Tibial artery (tissue), 4 donors: ENCODE measurements around the gene PMEPA1.

Experiments used
- DNase-seq, 2 donors: peaks; one replicate each; pipeline ENCODE4 v3.0.0-alpha.2; 2019
- H3K27ac ChIP-seq, 2 donors: fragments of 200-600 bp; sonication (generic) in 1 of 2; 1 replicate in 1 of 2; 2 replicates in 1 of 2; pipeline ENCODE4 v1.5.1; 2018 to 2019; ENCODE audit warnings: mild to moderate bottlenecking in 1 of 2
- H3K27me3 ChIP-seq, 2 donors: fragments of 200-600 bp; sonication (generic) in 1 of 2; one replicate each; pipeline versions ENCODE4 v1.5.1 to v1.6.0; 2016 to 2019
- H3K36me3 ChIP-seq, 3 donors: fragments of 200-600 bp; sonication (generic) in 2 of 3; one replicate each; pipeline ENCODE4 v1.5.1; 2016 to 2019; ENCODE audit warnings: mild to moderate bottlenecking in 2 of 3
- H3K4me1 ChIP-seq, 4 donors: fragments of 200-600 bp; sonication (generic) in 2 of 4; 1 replicate in 3 of 4; 2 replicates in 1 of 4; pipeline ENCODE4 v1.5.1; 2016 to 2019
- H3K4me3 ChIP-seq, 2 donors: fragments of 200-600 bp; sonication (generic) in 1 of 2; 1 replicate in 1 of 2; 2 replicates in 1 of 2; pipeline ENCODE4 v1.5.1; 2018 to 2019; ENCODE audit warnings: mild to moderate bottlenecking in 2 of 2
- H3K9me3 ChIP-seq, 3 donors: fragments of 200-600 bp; sonication (generic) in 1 of 3; one replicate each; pipeline ENCODE4 v1.5.1; 2016 to 2019
- intact Hi-C: fragments of 100-400 bp; cut with DNase I; formaldehyde crosslinking; loops from one replicate; pipeline ENCODE4 v1.15.0; 2023; ENCODE audit warnings: low total_unique reads
- TF ChIP-seq, protein P1 (sequence below), 2 experiments: fragments of 200-600 bp in 1 of 2; fragments of 450-650 bp in 1 of 2; IDR thresholded peaks; one replicate each; pipeline ENCODE4 v1.5.1; 2017 to 2019; ENCODE audit warnings: antibody characterized with exemption in 2 of 2, mild to moderate bottlenecking in 1 of 2, moderate library complexity in 1 of 2

The PMEPA1 gene

DNA sequence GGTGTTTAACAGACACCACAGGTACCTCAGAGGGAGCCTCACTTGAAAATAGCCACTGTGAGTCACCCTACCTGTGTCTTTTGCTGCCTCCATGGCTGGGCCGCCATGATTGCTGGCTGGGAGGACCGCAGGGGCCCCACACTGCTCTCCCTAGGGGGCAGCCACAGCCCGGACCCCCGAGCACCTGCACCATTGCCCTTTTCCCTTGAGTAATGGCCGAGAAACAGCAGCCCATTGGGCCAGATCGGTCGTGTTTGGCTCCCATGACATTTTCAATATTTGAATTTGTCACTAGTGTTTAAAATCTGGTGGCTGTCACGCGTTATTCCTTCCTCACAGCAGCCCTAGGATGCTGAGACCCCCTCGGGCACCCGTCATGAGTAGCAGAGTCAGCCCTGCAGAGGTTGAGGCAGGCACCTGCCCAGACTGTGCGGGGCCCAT, 96.3 kb downstream of the PMEPA1 start:
- intact Hi-C loops = no loop called here

DNA sequence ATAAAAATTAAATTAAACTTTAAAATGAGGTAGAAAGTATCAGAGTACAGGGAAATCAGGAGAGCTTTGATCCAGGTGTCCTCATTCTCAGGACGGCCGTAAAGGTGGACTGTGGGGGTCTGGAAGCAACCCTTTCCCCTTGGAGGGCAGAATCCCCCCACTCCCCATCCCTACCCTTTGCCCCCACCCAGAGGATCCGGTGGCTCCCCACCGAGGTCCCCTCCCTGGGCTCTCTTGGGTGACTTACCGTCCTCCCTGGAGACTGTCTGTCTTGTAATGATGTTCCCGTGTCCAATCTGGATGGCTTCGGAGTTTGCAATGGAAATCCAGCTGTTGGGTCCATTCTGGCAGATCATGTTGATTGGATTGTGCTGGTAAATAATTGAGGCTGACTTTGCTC, 96.9 kb downstream of the PMEPA1 start:
- H3K4me1 ChIP-seq = no peaks in the 10 kb centered on the region
- H3K27me3 ChIP-seq = peaks cover 0 to 45% of the 10 kb centered on the region in 2 donors
- no peaks in the 10 kb centered on the region for H3K36me3 ChIP-seq
- H3K9me3 ChIP-seq = no peaks in the 10 kb centered on the region
- intact Hi-C loops = no loop called here
- TF ChIP-seq, protein P1, sequence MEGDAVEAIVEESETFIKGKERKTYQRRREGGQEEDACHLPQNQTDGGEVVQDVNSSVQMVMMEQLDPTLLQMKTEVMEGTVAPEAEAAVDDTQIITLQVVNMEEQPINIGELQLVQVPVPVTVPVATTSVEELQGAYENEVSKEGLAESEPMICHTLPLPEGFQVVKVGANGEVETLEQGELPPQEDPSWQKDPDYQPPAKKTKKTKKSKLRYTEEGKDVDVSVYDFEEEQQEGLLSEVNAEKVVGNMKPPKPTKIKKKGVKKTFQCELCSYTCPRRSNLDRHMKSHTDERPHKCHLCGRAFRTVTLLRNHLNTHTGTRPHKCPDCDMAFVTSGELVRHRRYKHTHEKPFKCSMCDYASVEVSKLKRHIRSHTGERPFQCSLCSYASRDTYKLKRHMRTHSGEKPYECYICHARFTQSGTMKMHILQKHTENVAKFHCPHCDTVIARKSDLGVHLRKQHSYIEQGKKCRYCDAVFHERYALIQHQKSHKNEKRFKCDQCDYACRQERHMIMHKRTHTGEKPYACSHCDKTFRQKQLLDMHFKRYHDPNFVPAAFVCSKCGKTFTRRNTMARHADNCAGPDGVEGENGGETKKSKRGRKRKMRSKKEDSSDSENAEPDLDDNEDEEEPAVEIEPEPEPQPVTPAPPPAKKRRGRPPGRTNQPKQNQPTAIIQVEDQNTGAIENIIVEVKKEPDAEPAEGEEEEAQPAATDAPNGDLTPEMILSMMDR (IDR thresholded peaks at IDR 0.05) = no peak
- H3K4me3 ChIP-seq = no peak overlapping the region
- no peak overlapping the region for H3K27ac ChIP-seq
- no peak for DNase-seq

More for the DNA sequence above, 96.3 kb downstream of the PMEPA1 start:
- no peak for DNase-seq
- no peak overlapping the region for H3K4me3 ChIP-seq
- TF ChIP-seq, protein P1 (IDR thresholded peaks at IDR 0.05) = no peak
- peaks cover 0 to 43% of the 10 kb centered on the region in 2 donors for H3K27me3 ChIP-seq
- H3K4me1 ChIP-seq = no peaks in the 10 kb centered on the region
- no peaks in the 10 kb centered on the region for H3K36me3 ChIP-seq
- H3K9me3 ChIP-seq = no peaks in the 10 kb centered on the region
- no peak overlapping the region for H3K27ac ChIP-seq

DNA sequence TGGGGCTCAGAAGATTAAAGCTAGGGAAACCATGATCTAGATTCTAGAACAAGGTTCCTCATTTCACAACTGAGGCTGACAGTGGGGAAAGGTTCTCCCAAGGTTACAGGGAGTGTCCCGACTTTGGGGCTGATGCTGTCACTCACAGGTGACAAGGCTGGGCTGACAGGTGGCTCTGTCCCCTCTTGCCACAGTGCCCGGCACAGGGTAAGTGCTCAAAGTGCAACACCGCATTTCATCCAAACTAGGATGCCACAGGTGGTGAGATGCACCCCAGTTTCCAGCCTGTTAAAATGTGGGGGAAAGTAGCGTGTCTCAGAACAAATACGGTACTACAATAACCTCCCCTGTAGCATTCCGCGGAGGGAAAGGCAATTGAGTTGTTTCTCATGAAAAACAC, 97.4 kb downstream of the PMEPA1 start:
- no peaks in the 10 kb centered on the region for H3K36me3 ChIP-seq
- intact Hi-C loops = no loop called here
- DNase-seq = no peak
- H3K4me1 ChIP-seq = no peaks in the 10 kb centered on the region
- TF ChIP-seq, protein P1 (IDR thresholded peaks at IDR 0.05) = no peak
- H3K9me3 ChIP-seq = no peaks in the 10 kb centered on the region
- H3K4me3 ChIP-seq = no peak overlapping the region
- no peak overlapping the region for H3K27ac ChIP-seq
- H3K27me3 ChIP-seq = peaks cover 0 to 40% of the 10 kb centered on the region in 2 donors

DNA sequence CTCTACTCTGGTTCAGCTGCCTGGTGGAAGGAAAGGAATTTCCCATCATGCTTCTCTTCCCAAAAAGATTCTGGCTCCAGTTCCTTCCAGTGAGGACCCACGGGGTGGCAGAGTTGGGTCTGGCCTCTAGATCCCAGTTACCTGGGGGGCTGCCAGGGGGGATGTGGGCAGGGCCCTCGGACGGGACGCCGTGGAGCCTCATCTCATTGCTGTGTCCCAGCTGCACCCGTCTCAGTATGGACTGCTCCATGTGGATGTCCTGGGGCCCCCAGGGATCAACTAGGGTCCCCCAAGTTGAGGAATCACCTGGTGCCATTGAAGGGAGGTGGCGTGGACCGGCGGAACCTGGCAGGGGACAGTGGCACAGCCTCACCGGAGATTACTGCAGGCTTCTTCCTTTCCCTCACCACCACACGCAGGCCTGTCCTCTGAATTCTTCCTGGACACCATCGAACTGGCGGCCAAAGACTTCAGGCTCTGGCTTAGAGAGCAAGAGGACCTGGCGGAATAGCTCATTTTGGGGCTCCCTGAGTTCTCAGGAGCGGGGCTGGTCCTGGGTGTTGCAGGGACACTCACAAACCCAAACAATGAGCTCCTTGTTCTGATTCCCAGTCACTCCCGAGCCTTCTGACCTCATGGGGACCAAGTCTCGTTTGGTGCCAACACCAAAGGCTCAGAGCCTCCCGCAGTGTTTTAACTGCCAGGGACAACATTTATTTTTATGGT, 98.1 kb downstream of the PMEPA1 start:
- no peaks in the 10 kb centered on the region for H3K4me1 ChIP-seq

DNA sequence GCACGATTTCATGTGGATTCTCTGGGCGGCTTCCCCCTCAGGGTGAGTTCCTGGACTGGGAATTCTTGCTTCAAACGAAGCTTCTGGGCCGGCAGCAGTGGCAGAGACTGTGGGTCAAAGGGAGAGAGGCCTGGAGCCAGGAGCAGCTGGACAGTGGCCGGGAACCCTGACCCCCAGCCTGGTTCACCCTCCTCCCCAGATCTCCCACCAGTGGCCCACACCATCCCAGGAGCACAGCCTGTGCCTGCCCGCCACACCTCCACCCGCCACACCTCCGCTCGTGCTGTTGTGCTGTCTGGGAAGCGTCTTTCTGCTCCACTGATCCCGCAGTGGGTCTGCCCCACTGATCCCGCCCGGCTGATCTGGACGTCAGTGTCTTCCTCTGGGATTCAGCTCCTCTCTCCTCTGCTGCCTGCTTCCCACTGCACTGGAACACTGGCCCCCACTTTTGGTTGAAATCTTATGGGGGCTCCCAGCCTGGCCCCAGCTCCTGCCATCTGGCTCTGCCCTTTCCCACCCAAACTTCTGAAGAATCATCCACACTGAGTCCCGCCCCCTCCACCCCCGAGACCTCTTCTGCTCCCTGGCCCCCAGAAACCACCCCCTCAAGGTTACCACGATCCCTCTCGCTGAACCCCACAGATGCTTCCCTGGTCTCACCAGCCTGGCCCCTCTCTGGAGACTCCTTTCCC, 99.4 kb downstream of the PMEPA1 start:
- H3K4me3 ChIP-seq = no peak overlapping the region
- peak in 1 of 2 donors; percentile 55 for DNase-seq
- peaks cover 0 to 36% of the 10 kb centered on the region in 2 donors for H3K27me3 ChIP-seq
- intact Hi-C loops = no loop called here
- H3K4me1 ChIP-seq = no peaks in the 10 kb centered on the region
- TF ChIP-seq, protein P1 (IDR thresholded peaks at IDR 0.05) = no peak
- no peaks in the 10 kb centered on the region for H3K9me3 ChIP-seq
- H3K27ac ChIP-seq = no peak overlapping the region
- no peaks in the 10 kb centered on the region for H3K36me3 ChIP-seq

More for the DNA sequence above, 98.1 kb downstream of the PMEPA1 start:
- peaks cover 0 to 36% of the 10 kb centered on the region in 2 donors for H3K27me3 ChIP-seq
- no peak overlapping the region for H3K27ac ChIP-seq
- TF ChIP-seq, protein P1 (IDR thresholded peaks at IDR 0.05) = no peak
- no peaks in the 10 kb centered on the region for H3K36me3 ChIP-seq
- H3K4me3 ChIP-seq = no peak overlapping the region
- intact Hi-C loops = no loop called here
- DNase-seq = peak in 1 of 2 donors; percentile 55
- H3K9me3 ChIP-seq = no peaks in the 10 kb centered on the region
